Activated CD8-positive, alpha-beta memory T cell treated with anti-CD3 and anti-CD28 coated beads for 36 hours (primary cell): ENCODE data around the gene MADCAM1. TPM values are rescaled to one million over a fixed set of nuclear protein-coding genes. Genes with fewer than 3 reads are reported as not detected.

ENCODE experiments used
- CTCF ChIA-PET: fragments of 350-600 bp; sonication (Branson Sonifier 250); formaldehyde crosslinking; loops from one replicate; lab custom pipeline; 2021; ENCODE audit warnings: antibody characterized with exemption; lab: Charles Lee
- POLR2A ChIA-PET: fragments of 350-600 bp; sonication (Branson Sonifier 250); formaldehyde crosslinking; loops from one replicate; lab custom pipeline; 2021; ENCODE audit warnings: antibody characterized with exemption; lab: Charles Lee
- total RNA-seq, 2 experiments: library from RNA; stranded (reverse); gene quantifications; one replicate each; pipeline ENCODE4 v1.2.3, GENCODE V29; 2021

MADCAM1 gene
- total RNA-seq, 2 experiments from 2014 or later, result 0.17 to 0.23 TPM

GRCh38 chr19:483332-484072 is 12.8 kb upstream of the MADCAM1 start:
- POLR2A ChIA-PET, result no interaction called here
- CTCF ChIA-PET, result interaction anchor here (0.6 kb wide), 1 partner anchor 899 kb away, joined by 5 read pairs; no protein-coding TSS in a partner anchor

GRCh38 chr19:484494-484893 is 11.8 kb upstream of the MADCAM1 start:
- POLR2A ChIA-PET, result no interaction called here
- CTCF ChIA-PET, result no interaction called here

- CTCF ChIA-PET, result no interaction called here
- POLR2A ChIA-PET, result no interaction called here
These were observed 11.2 kb upstream of the MADCAM1 start for GRCh38 chr19:485077-485476.

GRCh38 chr19:485583-486236 is 10.6 kb upstream of the MADCAM1 start:
- ChIA-PET CTCF (interaction anchor here (0.8 kb wide), 1 partner anchor 21 kb away, joined by 3 read pairs; no protein-coding TSS in a partner anchor), POLR2A (no interaction called here)

GRCh38 chr19:488505-489417 is 7.5 kb upstream of the MADCAM1 start:
- POLR2A ChIA-PET, result interaction anchor here (0.5 to 0.8 kb wide), 2 partner anchors 18 to 66 kb away, joined by 3 to 11 read pairs; partner anchors contain the start of gene TPGS1
- CTCF ChIA-PET, result interaction anchor here (1.0 to 1.6 kb wide), 2 partner anchors 18 to 22 kb away, joined by 4 to 6 read pairs; no protein-coding TSS in a partner anchor

GRCh38 chr19:489418-490196 is 6.7 kb upstream of the MADCAM1 start:
- ChIA-PET CTCF (interaction anchor here (0.8 to 1.9 kb wide), 4 partner anchors 17 to 21 kb away, joined by 3 to 9 read pairs (median 5); no protein-coding TSS in a partner anchor), POLR2A (interaction anchor here (0.5 to 0.8 kb wide), 2 partner anchors 17 to 65 kb away, joined by 3 to 11 read pairs; partner anchors contain the start of gene TPGS1)

GRCh38 chr19:491146-491741 is 5.0 kb upstream of the MADCAM1 start:
- CTCF ChIA-PET, result interaction anchor here (1.9 kb wide), 1 partner anchor 20 kb away, joined by 9 read pairs; no protein-coding TSS in a partner anchor
- POLR2A ChIA-PET, result no interaction called here

GRCh38 chr19:492091-492531 is 4.2 kb upstream of the MADCAM1 start:
- ChIA-PET POLR2A (no interaction called here), CTCF (no interaction called here)

- POLR2A ChIA-PET, result no interaction called here
- CTCF ChIA-PET, result interaction anchor here (2.2 to 2.4 kb wide), 2 partner anchors 13 to 17 kb away, joined by 6 to 11 read pairs; partner anchors contain the start of gene TPGS1
These were observed 2.7 kb upstream of the MADCAM1 start for GRCh38 chr19:493391-494170.

- CTCF ChIA-PET, result interaction anchor here (2.2 to 2.4 kb wide), 2 partner anchors 12 to 16 kb away, joined by 6 to 11 read pairs; partner anchors contain the start of gene TPGS1
- POLR2A ChIA-PET, result no interaction called here
These were observed 1.9 kb upstream of the MADCAM1 start for GRCh38 chr19:494171-495080.

- POLR2A ChIA-PET, result no interaction called here
- CTCF ChIA-PET, result interaction anchor here (1.7 to 2.4 kb wide), 3 partner anchors 10 to 15 kb away, joined by 3 to 11 read pairs (median 6); partner anchors contain the start of gene TPGS1
These were observed 1.2 kb upstream of the MADCAM1 start for GRCh38 chr19:495081-495401.

- ChIA-PET POLR2A (no interaction called here), CTCF (interaction anchor here (1.7 to 2.4 kb wide), 3 partner anchors 10 to 15 kb away, joined by 3 to 11 read pairs (median 6); partner anchors contain the start of gene TPGS1)
These were observed 729 bp upstream of the MADCAM1 start for GRCh38 chr19:495402-496111.

GRCh38 chr19:496986-497385 is 700 bp downstream of the MADCAM1 start:
- POLR2A ChIA-PET, result no interaction called here
- CTCF ChIA-PET, result no interaction called here

- POLR2A ChIA-PET, result no interaction called here
These were observed 1.2 kb downstream of the MADCAM1 start for GRCh38 chr19:497491-497868.

GRCh38 chr19:497869-498510 is 1.7 kb downstream of the MADCAM1 start:
- POLR2A ChIA-PET, result no interaction called here
- CTCF ChIA-PET, result interaction anchor here (0.8 to 1.6 kb wide), 3 partner anchors 9 to 35 kb away, joined by 3 to 5 read pairs (median 5); no protein-coding TSS in a partner anchor

More at GRCh38 chr19:497491-497868, 1.2 kb downstream of the MADCAM1 start:
- CTCF ChIA-PET, result interaction anchor here (0.8 to 1.6 kb wide), 2 partner anchors 9 to 13 kb away, joined by 5 read pairs; no protein-coding TSS in a partner anchor
